ENCODE measurements around the gene MLST8. TPM values are rescaled to one million over a fixed set of nuclear protein-coding genes. Genes with fewer than 3 reads are reported as not detected.

The MLST8 gene
- total and polyA plus RNA-seq, 2 of the 8 experiments (the other 6 are each of a cell fraction or from before 2014, with no cell fraction given) = 67.6 to 321 TPM

DNA sequence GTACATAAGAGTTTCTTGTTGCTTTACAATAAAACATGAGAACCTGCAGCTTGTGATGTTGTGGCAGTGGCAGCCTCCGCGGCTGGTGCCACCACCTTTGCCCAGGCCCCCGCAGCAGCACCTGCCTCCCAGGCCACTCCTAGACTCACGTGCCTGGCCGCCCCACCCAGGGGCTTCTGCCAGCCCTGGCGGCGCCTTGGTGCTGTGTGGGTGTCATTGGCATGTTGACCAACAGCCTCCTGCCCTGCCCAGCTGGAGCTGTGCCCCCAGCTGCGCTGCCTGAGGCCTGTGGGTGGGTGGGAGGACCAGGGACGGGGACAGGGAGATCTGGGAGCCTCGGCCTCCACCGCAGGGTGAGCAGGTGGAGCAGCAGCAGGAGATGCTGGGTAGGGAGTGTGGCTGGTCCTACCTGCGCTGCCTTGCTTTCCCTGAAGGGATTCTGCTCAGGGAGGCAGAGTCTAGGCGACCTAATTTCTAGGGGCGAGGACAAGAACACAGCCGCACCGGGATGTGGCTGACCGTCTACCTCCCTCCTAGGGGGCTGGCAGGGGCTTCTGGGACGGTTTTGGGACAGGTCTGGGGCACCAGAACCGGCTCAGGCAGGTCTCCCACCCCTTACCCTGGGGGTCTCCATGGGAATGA lies 30.6 kb downstream of the MLST8 start:
- Histone ChIP-seq H4K91ac (replicated peaks; ENCODE audit: insufficient read length, low read length) (no peak overlapping the region), H3K27ac (ENCODE audit: low read depth, low read length) (no peak overlapping the region), H3K4me3 (ENCODE audit: extremely low read depth in 1 of 4, insufficient read depth in 2 of 4, low read depth in 3 of 4, low read length in 4 of 4) (peak overlapping the region in 1 of 4 experiments; percentile 63; a peak in 3 of 8 replicates), H3K79me1 (ENCODE audit: low read depth, low read length) (no peaks in the 10 kb centered on the region), H3K18ac (ENCODE audit: extremely low read depth, low read length) (no peak overlapping the region), H3K9ac (replicated peaks in 1 of 4; ENCODE audit: extremely low read depth in 1 of 4, low read depth in 3 of 4, low read length in 3 of 4) (no peak overlapping the region), H2BK12ac (ENCODE audit: low read depth, low read length) (no peak overlapping the region), H3K23ac (ENCODE audit: insufficient read length) (no peak overlapping the region), H2BK5ac (ENCODE audit: low read depth, low read length) (no peak overlapping the region), H3K4me2 (ENCODE audit: insufficient read depth in 1 of 2, low read depth in 2 of 2, low read length in 2 of 2) (peak overlapping the region; percentile 78 to 82), H3K36me3 (ENCODE audit: control insufficient read depth in 2 of 4, insufficient read depth in 4 of 4, low read length in 3 of 4) (peaks cover 3 to 40% (median 5%) of the 10 kb centered on the region in 4 experiments; a peak in 4 of 8 replicates), H3K56ac (replicated peaks; ENCODE audit: insufficient read length, low read depth, low read length) (no peak overlapping the region), H2BK120ac (replicated peaks; ENCODE audit: low read depth, low read length) (no peak overlapping the region), H3K9me3 (ENCODE audit: insufficient read depth in 2 of 2, low read depth in 1 of 2, low read length in 1 of 2) (no peaks in the 10 kb centered on the region), H2AK5ac (ENCODE audit: low read depth, low read length) (no peak overlapping the region), H3K23me2 (ENCODE audit: low read depth, low read length) (peaks cover 16% of the 10 kb centered on the region; the same call in 1 of the 2 replicates), H4K8ac (ENCODE audit: extremely low read depth, insufficient read depth, low read length) (no peak overlapping the region), H3K4me1 (replicated peaks in 1 of 4; ENCODE audit: control insufficient read depth in 3 of 4, insufficient read depth in 4 of 4, low read length in 3 of 4) (peaks cover 0 to 19% (median 10%) of the 10 kb centered on the region in 4 experiments; a peak in 5 of 7 replicates), H3K79me2 (ENCODE audit: control insufficient read depth in 1 of 2, insufficient read depth in 2 of 2, low read length in 2 of 2) (no peaks in the 10 kb centered on the region), H4K20me1 (replicated peaks in 1 of 2; ENCODE audit: control insufficient read depth in 1 of 2, insufficient read depth in 2 of 2, low read length in 2 of 2) (peaks cover 0 to 14% of the 10 kb centered on the region in 2 experiments), H2BK15ac (ENCODE audit: low read length) (no peak overlapping the region), H4K5ac (ENCODE audit: insufficient read length, low read depth, low read length) (no peak overlapping the region), H2BK20ac (ENCODE audit: low read length) (no peak overlapping the region), H3K14ac (ENCODE audit: insufficient read length) (no peak overlapping the region), H3K27me3 (replicated peaks in 1 of 4; ENCODE audit: control insufficient read depth in 3 of 4, extremely low read depth in 1 of 4, insufficient read depth in 3 of 4, low read length in 3 of 4) (peaks cover 4 to 20% (median 16%) of the 10 kb centered on the region in 4 experiments; a peak in 6 of 7 replicates), H3K4ac (replicated peaks; ENCODE audit: insufficient read length, low read depth, low read length) (no peak overlapping the region), H2AFZ (ENCODE audit: low read length) (no peak overlapping the region)
- WGBS, 2 experiments (ENCODE audit: extremely low coverage in 1 of 2, insufficient coverage in 1 of 2, insufficient read length in 1 of 2, insufficient replicate concordance in 2 of 2, low coverage in 1 of 2, low lambda C conversion rate in 2 of 2, missing lambda C conversion rate in 1 of 2) = 80% methylated on average over 19 of the region's 19 CpGs; no CpG with 5 or more reads in 1 of the 2 experiments
- CTCF ChIA-PET (ENCODE audit: partially characterized antibody) = interaction anchor here (1.0 to 2.7 kb wide), 4 partner anchors 9 to 41 kb away, joined by 4 to 9 read pairs (median 6); partner anchors contain the start of gene ECI1
- no peak for FAIRE-seq
- no peak for DNase-seq (ENCODE audit: low read depth in 1 of 2, low spot score in 2 of 2)
- TF ChIP-seq SP4 (IDR thresholded peaks at IDR 0.05; ENCODE audit: low read length) (no peak), EP300 (IDR thresholded peaks at IDR 0.05; ENCODE audit: borderline replicate concordance in 1 of 2, low read depth in 2 of 2, low read length in 2 of 2) (no peak), POLR2AphosphoS5 (IDR thresholded peaks at IDR 0.05; ENCODE audit: low read depth, low read length) (no peak), SRF (IDR thresholded peaks at IDR 0.05; ENCODE audit: low read depth, low read length) (no peak), HDAC6 (IDR thresholded peaks at IDR 0.05; ENCODE audit: low read depth, low read length) (no peak), SIRT6 (IDR thresholded peaks at IDR 0.05; ENCODE audit: low read length) (no peak), FOSL1 (IDR thresholded peaks at IDR 0.05; ENCODE audit: insufficient read depth, low read depth, low read length) (no peak), SUZ12 (IDR thresholded peaks at IDR 0.05; ENCODE audit: low read length) (no peak), SAP30 (IDR thresholded peaks at IDR 0.05; ENCODE audit: insufficient read depth, insufficient replicate concordance, low read length) (no peak), KDM5A (IDR thresholded peaks at IDR 0.05; ENCODE audit: low read length) (no peak)
- POLR2A ChIA-PET (ENCODE audit: partially characterized antibody) = interaction anchor here (0.8 to 8.6 kb wide), 17 partner anchors 9 to 296 kb away, joined by 3 to 181 read pairs (median 6); partner anchors contain the start of genes CEMP1, E4F1, ECI1 and MLST8

Data from H1 (cell line).